A549 (cell line): ENCODE measurements around the gene TMC4. TPM values are rescaled to one million over a fixed set of nuclear protein-coding genes. Genes with fewer than 3 reads are reported as not detected.

Source experiments
- ATAC-seq, 2 experiments: fragments of 200-7000 bp in 1 of 2; fragments of >200 bp in 1 of 2; cut with Nextera tagmentation in 1 of 2; cut with Tn5 transposase in 1 of 2; 3 replicates each; pipeline versions ENCODE4 v1.8.0 to v1.9.1; 2018 to 2020; ENCODE audit warnings: mild to moderate bottlenecking in 1 of 2, moderate library complexity in 1 of 2
- CTCF ChIA-PET: fragments of 300-600 bp; sonication (Branson Sonifier 250); formaldehyde crosslinking; extraction: SDS; loops from one replicate; lab custom pipeline; 2021; ENCODE audit warnings: antibody characterized with exemption, inconsistent platforms; lab: Yijun Ruan, JAX
- POLR2A ChIA-PET: fragments of 350-600 bp; formaldehyde crosslinking; extraction: SDS; loops from one replicate; lab custom pipeline; 2021; ENCODE audit warnings: antibody characterized with exemption, inconsistent platforms; lab: Yijun Ruan, JAX
- DNase-seq, 2 experiments: peaks; one replicate each; pipeline versions ENCODE4 v3.0.0 to v3.0.0-alpha.2; 2011 to 2016; ENCODE audit warnings: low read depth in 1 of 2, low spot score in 1 of 2
- FAIRE-seq: peaks from 2 replicates; lab custom pipeline; 2011; peaks lifted over from hg19 to GRCh38; lab: Jason Lieb, UNC
- H3K27ac ChIP-seq, 2 experiments: fragments of >200 bp; sonication (Bioruptor Twin); formaldehyde crosslinking; 3 replicates each; pipeline ENCODE4 v1.5.1; 2016 to 2017
- H3K4me1 ChIP-seq: fragments of >200 bp; sonication (Bioruptor Twin); formaldehyde crosslinking; 3 replicates; pipeline ENCODE4 v1.6.1; 2016
- H3K4me2 ChIP-seq: fragments of >200 bp; sonication (Bioruptor Twin); formaldehyde crosslinking; 3 replicates; pipeline ENCODE4 v1.6.1; 2016
- H3K4me3 ChIP-seq: fragments of >200 bp; sonication (Bioruptor Twin); formaldehyde crosslinking; 3 replicates; pipeline ENCODE4 v1.5.1; 2016
- H3K9me3 ChIP-seq: fragments of >200 bp; sonication (Bioruptor Twin); formaldehyde crosslinking; 3 replicates; pipeline ENCODE4 v1.6.1; 2016
- ATOH8 ChIP-seq: fragments of 250-450 bp; sonication (Bioruptor Pico); IDR thresholded peaks from 2 replicates; pipeline ENCODE4 v1.5.0; 2020; ENCODE audit warnings: low read depth, mild to moderate bottlenecking, moderate library complexity
- CBX8 ChIP-seq: fragments of 200-600 bp; sonication (generic); IDR thresholded peaks from 2 replicates; pipeline ENCODE4 v1.6.1; 2016
- EHMT2 ChIP-seq: fragments of 200-600 bp; sonication (generic); IDR thresholded peaks from 2 replicates; pipeline ENCODE4 v1.6.1; 2016; ENCODE audit warnings: antibody characterized with exemption, low read depth, mild to moderate bottlenecking, moderate library complexity
- EP300 ChIP-seq, 2 experiments: fragments of >200 bp; sonication (Bioruptor Twin); formaldehyde crosslinking; IDR thresholded peaks; 2 replicates in 1 of 2; 3 replicates in 1 of 2; pipeline ENCODE4 v1.6.1; 2016 to 2017
- ESRRA ChIP-seq: fragments of 150-350 bp; IDR thresholded peaks from 2 replicates; pipeline ENCODE4 v1.6.1; 2014; ENCODE audit warnings: mild to moderate bottlenecking, low read length, borderline replicate concordance
- FOSB ChIP-seq: fragments of 250-450 bp; sonication (Bioruptor Pico); IDR thresholded peaks from 2 replicates; pipeline ENCODE4 v1.5.0; 2020; ENCODE audit warnings: mild to moderate bottlenecking, moderate library complexity
- GATA3 ChIP-seq: IDR thresholded peaks from 2 replicates; pipeline ENCODE4 v1.6.1; 2012; ENCODE audit warnings: borderline replicate concordance
- HEYL ChIP-seq: fragments of 250-450 bp; sonication (Bioruptor Pico); IDR thresholded peaks from 2 replicates; pipeline ENCODE4 v1.8.0; 2021; ENCODE audit warnings: mild to moderate bottlenecking, moderate library complexity
- HMGXB4 ChIP-seq: fragments of 250-450 bp; sonication (Bioruptor Pico); IDR thresholded peaks from 2 replicates; pipeline ENCODE4 v1.5.0; 2021; ENCODE audit warnings: mild to moderate bottlenecking, moderate library complexity, borderline replicate concordance
- HOXA7 ChIP-seq: fragments of 250-450 bp; sonication (Bioruptor Pico); IDR thresholded peaks from 2 replicates; pipeline ENCODE4 v1.5.0; 2020; ENCODE audit warnings: mild to moderate bottlenecking, moderate library complexity
- KDM5A ChIP-seq: fragments of 200-600 bp; sonication (generic); IDR thresholded peaks from 2 replicates; pipeline ENCODE4 v1.6.1; 2016; ENCODE audit warnings: antibody characterized with exemption, mild to moderate bottlenecking
- NFE2L2 ChIP-seq: fragments of 150-350 bp; conservative IDR thresholded peaks from 2 replicates; pipeline ENCODE4 v1.6.1; 2014; ENCODE audit warnings: low read length
- SREBF2 ChIP-seq: fragments of 450-650 bp; IDR thresholded peaks from 2 replicates; pipeline ENCODE4 v1.6.1; 2014; ENCODE audit warnings: mild to moderate bottlenecking, moderate library complexity
- ZNF302 ChIP-seq: fragments of 250-450 bp; sonication (Bioruptor Pico); IDR thresholded peaks from 2 replicates; pipeline ENCODE4 v1.9.0; 2021; ENCODE audit warnings: inconsistent platforms, mild to moderate bottlenecking, moderate library complexity
- WGBS: methylation state at CpG from one replicate; pipeline ENCODE4 v1.1.6; 2017; ENCODE audit errors: missing lambda C conversion rate; 5-methylcytosine and 5-hydroxymethylcytosine counted together
- polyA plus RNA-seq, 4 experiments: library from polyadenylated mRNA; depleted of rRNA in 3 of 4; stranded (reverse); fragments of >200 nt; fragmentation: RNase III in 1 of 4; extraction: RNeasy Plus Mini Kit Qiagen cat#74134 plus additional on column Dnase treatment in 1 of 4; gene quantifications; 2 replicates in 3 of 4; 3 replicates in 1 of 4; pipeline ENCODE4 v1.2.3, GENCODE V29; 2011 to 2017
- TF ChIP-seq, protein P1 (sequence below): fragments of 200-600 bp; sonication (generic); IDR thresholded peaks from 2 replicates; pipeline ENCODE4 v1.6.1; 2016; ENCODE audit warnings: antibody characterized with exemption, mild to moderate bottlenecking, moderate library complexity
- TF ChIP-seq, protein P2 (sequence below): fragments of 450-650 bp; IDR thresholded peaks from 2 replicates; pipeline ENCODE4 v1.6.1; 2014; ENCODE audit warnings: antibody characterized with exemption
- TF ChIP-seq, protein P3 (sequence below): IDR thresholded peaks from 2 replicates; pipeline ENCODE4 v1.6.1; 2012

Gene TMC4
- polyA plus RNA-seq, 2 of the 4 experiments (the other 2 are of a cell fraction) = 0.84 to 0.85 TPM

GRCh38 chr19:54160854-54161253, 12.1 kb downstream of the TMC4 start:
- FAIRE-seq (no peak), DNase-seq (no peak), ATAC-seq (no peak)
- POLR2A ChIA-PET = interaction anchor here (0.7 to 1.1 kb wide), 2 partner anchors 29 to 178 kb away, joined by 5 to 7 read pairs; partner anchors contain the start of gene MBOAT7
- 84% methylated on average over 13 of the region's 13 CpGs for WGBS
- TF ChIP-seq, protein P1, sequence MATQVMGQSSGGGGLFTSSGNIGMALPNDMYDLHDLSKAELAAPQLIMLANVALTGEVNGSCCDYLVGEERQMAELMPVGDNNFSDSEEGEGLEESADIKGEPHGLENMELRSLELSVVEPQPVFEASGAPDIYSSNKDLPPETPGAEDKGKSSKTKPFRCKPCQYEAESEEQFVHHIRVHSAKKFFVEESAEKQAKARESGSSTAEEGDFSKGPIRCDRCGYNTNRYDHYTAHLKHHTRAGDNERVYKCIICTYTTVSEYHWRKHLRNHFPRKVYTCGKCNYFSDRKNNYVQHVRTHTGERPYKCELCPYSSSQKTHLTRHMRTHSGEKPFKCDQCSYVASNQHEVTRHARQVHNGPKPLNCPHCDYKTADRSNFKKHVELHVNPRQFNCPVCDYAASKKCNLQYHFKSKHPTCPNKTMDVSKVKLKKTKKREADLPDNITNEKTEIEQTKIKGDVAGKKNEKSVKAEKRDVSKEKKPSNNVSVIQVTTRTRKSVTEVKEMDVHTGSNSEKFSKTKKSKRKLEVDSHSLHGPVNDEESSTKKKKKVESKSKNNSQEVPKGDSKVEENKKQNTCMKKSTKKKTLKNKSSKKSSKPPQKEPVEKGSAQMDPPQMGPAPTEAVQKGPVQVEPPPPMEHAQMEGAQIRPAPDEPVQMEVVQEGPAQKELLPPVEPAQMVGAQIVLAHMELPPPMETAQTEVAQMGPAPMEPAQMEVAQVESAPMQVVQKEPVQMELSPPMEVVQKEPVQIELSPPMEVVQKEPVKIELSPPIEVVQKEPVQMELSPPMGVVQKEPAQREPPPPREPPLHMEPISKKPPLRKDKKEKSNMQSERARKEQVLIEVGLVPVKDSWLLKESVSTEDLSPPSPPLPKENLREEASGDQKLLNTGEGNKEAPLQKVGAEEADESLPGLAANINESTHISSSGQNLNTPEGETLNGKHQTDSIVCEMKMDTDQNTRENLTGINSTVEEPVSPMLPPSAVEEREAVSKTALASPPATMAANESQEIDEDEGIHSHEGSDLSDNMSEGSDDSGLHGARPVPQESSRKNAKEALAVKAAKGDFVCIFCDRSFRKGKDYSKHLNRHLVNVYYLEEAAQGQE = no peak
- no peak for TF ChIP-seq KDM5A
- TF ChIP-seq SREBF2 = no peak
- TF ChIP-seq ZNF302 = no peak
- no peak for TF ChIP-seq ATOH8 (CRISPR knock-in tag)
- TF ChIP-seq EP300 (IDR thresholded peaks at IDR 0.05) = no peak
- TF ChIP-seq ESRRA = no peak
- TF ChIP-seq, protein P2, sequence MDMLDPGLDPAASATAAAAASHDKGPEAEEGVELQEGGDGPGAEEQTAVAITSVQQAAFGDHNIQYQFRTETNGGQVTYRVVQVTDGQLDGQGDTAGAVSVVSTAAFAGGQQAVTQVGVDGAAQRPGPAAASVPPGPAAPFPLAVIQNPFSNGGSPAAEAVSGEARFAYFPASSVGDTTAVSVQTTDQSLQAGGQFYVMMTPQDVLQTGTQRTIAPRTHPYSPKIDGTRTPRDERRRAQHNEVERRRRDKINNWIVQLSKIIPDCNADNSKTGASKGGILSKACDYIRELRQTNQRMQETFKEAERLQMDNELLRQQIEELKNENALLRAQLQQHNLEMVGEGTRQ = no peak
- TF ChIP-seq HEYL (CRISPR knock-in tag) = no peak
- TF ChIP-seq FOSB (CRISPR knock-in tag) = no peak
- TF ChIP-seq CBX8 = no peak
- TF ChIP-seq EHMT2 = no peak
- no peak for TF ChIP-seq GATA3
- no peak for TF ChIP-seq NFE2L2
- no peak for TF ChIP-seq HMGXB4 (CRISPR knock-in tag)
- TF ChIP-seq, protein P3, sequence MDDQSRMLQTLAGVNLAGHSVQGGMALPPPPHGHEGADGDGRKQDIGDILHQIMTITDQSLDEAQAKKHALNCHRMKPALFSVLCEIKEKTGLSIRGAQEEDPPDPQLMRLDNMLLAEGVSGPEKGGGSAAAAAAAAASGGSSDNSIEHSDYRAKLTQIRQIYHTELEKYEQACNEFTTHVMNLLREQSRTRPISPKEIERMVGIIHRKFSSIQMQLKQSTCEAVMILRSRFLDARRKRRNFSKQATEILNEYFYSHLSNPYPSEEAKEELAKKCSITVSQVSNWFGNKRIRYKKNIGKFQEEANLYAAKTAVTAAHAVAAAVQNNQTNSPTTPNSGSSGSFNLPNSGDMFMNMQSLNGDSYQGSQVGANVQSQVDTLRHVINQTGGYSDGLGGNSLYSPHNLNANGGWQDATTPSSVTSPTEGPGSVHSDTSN = no peak
- no peak for TF ChIP-seq HOXA7 (CRISPR knock-in tag)
- no peaks in the 10 kb centered on the region for H3K9me3 ChIP-seq
- H3K4me3 ChIP-seq = peak overlapping the region; percentile 56
- H3K4me2 ChIP-seq = peak overlapping the region; percentile 85
- peaks cover 31% of the 10 kb centered on the region for H3K4me1 ChIP-seq
- H3K27ac ChIP-seq = peak overlapping the region; percentile 76 to 87; a peak in 5 of 6 replicates
- CTCF ChIA-PET = interaction anchor here (0.6 to 3.9 kb wide), 4 partner anchors 7 to 928 kb away, joined by 3 to 27 read pairs (median 14); no protein-coding TSS in a partner anchor
